GM18858 (cell line): Measurements from ENCODE around the gene NECTIN1.

Experiments used
- ATAC-seq: cut with Tn5 transposase; IDR thresholded peaks from one replicate; pipeline ENCODE4 v1.9.1; 2021; ENCODE audit not compliant: unreplicated experiment

Gene NECTIN1

DNA sequence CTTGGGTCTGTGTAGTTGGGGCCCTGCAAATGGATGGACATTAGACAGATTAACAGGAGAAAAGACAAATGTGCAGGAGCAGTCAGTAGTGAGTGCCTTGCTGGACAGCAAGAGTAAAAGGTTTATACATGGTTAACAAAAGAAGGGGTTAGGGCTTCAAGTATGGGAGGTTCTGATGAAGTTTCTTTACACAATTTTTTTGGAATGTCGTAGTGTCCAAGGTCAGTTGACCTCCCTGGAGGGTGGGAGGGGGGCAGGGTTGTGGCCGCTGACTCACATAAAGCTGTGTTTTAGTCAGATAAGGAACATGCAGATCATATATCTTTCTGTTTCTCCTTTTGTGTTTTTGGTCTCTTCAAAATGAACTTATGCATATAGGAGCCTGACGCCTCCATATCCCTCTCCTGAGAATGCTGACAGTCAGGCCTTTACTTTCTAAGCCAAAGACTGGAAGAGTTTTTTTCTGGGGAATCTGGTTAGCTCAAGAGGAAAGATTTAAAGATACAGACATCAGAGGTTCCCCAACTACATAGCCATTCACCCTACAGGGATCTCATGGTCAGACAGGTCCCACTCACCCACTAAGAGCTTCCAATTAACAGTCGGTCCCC, 134.3 kb downstream of the NECTIN1 start:
- no peak for ATAC-seq

DNA sequence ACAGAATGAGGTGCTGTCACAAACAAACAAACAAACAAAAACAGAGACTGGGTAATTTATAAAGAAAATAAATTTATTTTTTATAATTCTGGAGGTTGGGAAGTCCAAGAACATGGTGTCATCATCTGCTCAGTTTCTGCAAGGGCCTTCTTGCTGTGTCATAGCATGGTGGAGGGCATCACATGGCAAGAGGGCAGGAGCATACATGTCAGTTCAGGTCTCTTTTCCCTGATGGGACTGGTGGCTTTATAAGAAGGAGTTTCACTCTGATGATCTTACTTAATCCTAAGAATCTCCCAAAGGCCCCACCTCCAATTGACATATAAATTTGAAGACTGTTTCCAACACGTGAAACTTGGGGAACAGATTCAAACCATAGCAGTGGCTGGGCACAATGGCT, 135.7 kb downstream of the NECTIN1 start:
- ATAC-seq: no peak

- no peak for ATAC-seq
Observed at GRCh38 chr11:119592642-119593041, 136.4 kb downstream of the NECTIN1 start.

DNA sequence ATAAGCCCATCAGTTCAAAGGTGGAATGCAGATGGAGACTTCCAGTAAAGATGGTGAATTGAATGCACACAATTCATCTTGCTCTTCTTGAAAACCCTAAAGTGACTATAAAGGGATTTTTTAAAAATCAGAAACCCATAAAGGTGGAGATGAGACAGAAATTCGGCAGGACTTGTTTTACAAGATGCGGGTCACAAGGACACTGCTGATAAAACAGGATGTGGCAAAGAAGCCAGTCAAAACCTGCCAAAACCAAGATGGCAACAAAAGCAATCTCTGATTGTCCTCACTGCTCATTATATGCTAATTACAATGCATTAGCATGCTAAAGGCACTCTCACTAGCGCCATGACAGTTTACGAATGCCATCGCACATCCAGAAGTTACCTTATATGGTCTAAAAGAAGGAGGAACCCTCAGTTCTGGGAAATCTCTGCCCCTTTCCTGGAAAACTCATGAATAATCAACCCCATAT, 137.1 kb downstream of the NECTIN1 start:
- no peak for ATAC-seq

- ATAC-seq: no peak
Observed at GRCh38 chr11:119590651-119591351, 138.2 kb downstream of the NECTIN1 start.

DNA sequence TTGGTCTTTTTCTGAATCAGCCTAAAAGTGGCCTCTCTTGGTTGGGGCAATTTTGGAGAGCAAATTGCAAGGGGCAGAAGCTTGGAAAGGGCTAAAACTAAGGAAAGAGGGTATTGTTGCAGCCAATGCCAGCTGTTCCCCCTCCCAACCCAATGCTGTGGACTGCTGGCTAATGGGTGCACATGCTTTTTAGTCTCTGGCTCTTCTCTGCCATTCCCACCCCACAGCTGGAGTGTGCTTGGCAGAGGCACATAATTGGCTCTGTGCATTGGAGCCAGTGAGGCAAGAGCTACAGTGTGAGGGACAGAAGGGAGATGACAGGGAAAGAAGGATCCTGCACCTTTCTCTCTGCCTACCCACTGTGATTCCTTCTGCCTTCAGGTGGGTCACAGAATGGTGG, 140.0 kb downstream of the NECTIN1 start:
- no peak for ATAC-seq
